Stomach smooth muscle (tissue), 2 donors: Measurements from ENCODE around the gene OSGEP.
"Not testable (repeated sequence)": the region's sequence is repeated elsewhere in the genome, so short reads cannot be mapped to it uniquely, and the experiment has no call there.

ENCODE experiments used
- H3K27ac ChIP-seq: one replicate; pipeline ENCODE4 v1.7.0; 2013; ENCODE audit warnings: mild to moderate bottlenecking, low read length, inconsistent platforms
- H3K27me3 ChIP-seq, 2 donors: one replicate each; pipeline ENCODE4 v1.7.0; 2013; ENCODE audit warnings: low read length in 2 of 2; ENCODE audit not compliant: insufficient read depth in 2 of 2, control insufficient read depth in 1 of 2
- H3K36me3 ChIP-seq, 2 donors: one replicate each; pipeline ENCODE4 v1.7.0; 2013; ENCODE audit warnings: low read length in 2 of 2; ENCODE audit not compliant: control insufficient read depth in 2 of 2, insufficient read depth in 2 of 2
- H3K4me1 ChIP-seq: one replicate; pipeline ENCODE4 v1.7.0; 2013; ENCODE audit warnings: low read length; ENCODE audit not compliant: control insufficient read depth, insufficient read depth
- H3K4me3 ChIP-seq, 2 donors: one replicate each; pipeline ENCODE4 v1.7.0; 2013; ENCODE audit warnings: low read length in 2 of 2
- H3K9ac ChIP-seq, 2 donors: one replicate each; pipeline ENCODE4 v1.7.0; 2013; ENCODE audit warnings: low read length in 2 of 2, mild to moderate bottlenecking in 1 of 2
- H3K9me3 ChIP-seq, 2 donors: one replicate each; pipeline ENCODE4 v1.7.0; 2013; ENCODE audit warnings: low read length in 2 of 2; ENCODE audit not compliant: control insufficient read depth in 2 of 2
- donor health status: healthy.
- donor health status: Pancreatic carcinoma.

OSGEP gene

GRCh38 chr14:20452831-20453230 is 1.8 kb downstream of the OSGEP start:
- H3K36me3 ChIP-seq = peaks cover 39 to 42% of the 10 kb centered on the region in 2 donors
- H3K9me3 ChIP-seq = not testable (repeated sequence)

GRCh38 chr14:20446889-20447288 is 7.7 kb downstream of the OSGEP start:
- peaks cover 45 to 48% of the 10 kb centered on the region in 2 donors for H3K36me3 ChIP-seq
- H3K27ac ChIP-seq = no peak overlapping the region
- no peak overlapping the region for H3K4me3 ChIP-seq
- no peaks in the 10 kb centered on the region for H3K9me3 ChIP-seq
- H3K27me3 ChIP-seq = no peaks in the 10 kb centered on the region
- H3K9ac ChIP-seq = no peak overlapping the region
- no peaks in the 10 kb centered on the region for H3K4me1 ChIP-seq

More at GRCh38 chr14:20452831-20453230, 1.8 kb downstream of the OSGEP start:
- not testable (repeated sequence) for H3K27me3 ChIP-seq, H3K4me3 ChIP-seq, H3K27ac ChIP-seq, H3K9ac ChIP-seq
- peaks cover 17% of the 10 kb centered on the region for H3K4me1 ChIP-seq

- H3K27ac ChIP-seq, H3K4me1 ChIP-seq, H3K27me3 ChIP-seq, H3K9me3 ChIP-seq, H3K9ac ChIP-seq, H3K4me3 ChIP-seq: not testable (repeated sequence)
- peaks cover 26 to 30% of the 10 kb centered on the region in 2 donors for H3K36me3 ChIP-seq
Measured at GRCh38 chr14:20443650-20444049, 11.0 kb downstream of the OSGEP start.

GRCh38 chr14:20441461-20441860 is 13.2 kb downstream of the OSGEP start:
- H3K27ac ChIP-seq = no peak overlapping the region
- no peaks in the 10 kb centered on the region for H3K4me1 ChIP-seq
- H3K9me3 ChIP-seq = no peaks in the 10 kb centered on the region
- H3K27me3 ChIP-seq = peaks cover 0 to 2% of the 10 kb centered on the region in 2 donors
- H3K4me3 ChIP-seq = no peak overlapping the region
- H3K9ac ChIP-seq = no peak overlapping the region
- H3K36me3 ChIP-seq = peaks cover 8 to 11% of the 10 kb centered on the region in 2 donors

GRCh38 chr14:20440882-20441281 is 13.7 kb downstream of the OSGEP start:
- H3K9me3 ChIP-seq = no peaks in the 10 kb centered on the region
- H3K36me3 ChIP-seq = peaks cover 3 to 5% of the 10 kb centered on the region in 2 donors
- no peak overlapping the region for H3K27ac ChIP-seq
- H3K4me1 ChIP-seq = peaks cover under 1% of the 10 kb centered on the region
- H3K4me3 ChIP-seq = no peak overlapping the region
- peaks cover 0 to 2% of the 10 kb centered on the region in 2 donors for H3K27me3 ChIP-seq
- no peak overlapping the region for H3K9ac ChIP-seq

- Histone ChIP-seq H3K4me1 (peaks cover 3% of the 10 kb centered on the region), H3K4me3 (no peak overlapping the region), H3K36me3 (peaks cover 0 to 1% of the 10 kb centered on the region in 2 donors), H3K9ac (no peak overlapping the region), H3K27me3 (peaks cover 0 to 4% of the 10 kb centered on the region in 2 donors), H3K9me3 (no peaks in the 10 kb centered on the region), H3K27ac (no peak overlapping the region)
Measured at GRCh38 chr14:20440465-20440864, 14.1 kb downstream of the OSGEP start.

GRCh38 chr14:20438664-20439063 is 15.9 kb downstream of the OSGEP start:
- Histone ChIP-seq H3K9me3 (no peaks in the 10 kb centered on the region), H3K27me3 (peaks cover 0 to 7% of the 10 kb centered on the region in 2 donors), H3K4me3 (no peak overlapping the region), H3K36me3 (no peaks in the 10 kb centered on the region), H3K9ac (no peak overlapping the region), H3K4me1 (peaks cover 3% of the 10 kb centered on the region), H3K27ac (no peak overlapping the region)

- Histone ChIP-seq H3K4me3 (no peak overlapping the region), H3K27ac (no peak overlapping the region), H3K36me3 (no peaks in the 10 kb centered on the region), H3K4me1 (peaks cover 3% of the 10 kb centered on the region), H3K9me3 (no peaks in the 10 kb centered on the region), H3K27me3 (peaks cover 0 to 7% of the 10 kb centered on the region in 2 donors), H3K9ac (no peak overlapping the region)
Measured at GRCh38 chr14:20436363-20436755, 18.3 kb downstream of the OSGEP start.

GRCh38 chr14:20435582-20436362 is 18.8 kb downstream of the OSGEP start, which contains the start of gene KLHL33:
Gene KLHL33, minus strand, starts transcription at chr14:20436166. Its CDS starts 355 bp downstream, at chr14:20435811.
- Histone ChIP-seq H3K36me3 (no peaks in the 10 kb centered on the region), H3K4me3 (peak within 1 kb of the TSS; percentile 36 to 61), H3K9me3 (no peaks in the 10 kb centered on the region), H3K4me1 (peaks cover 3% of the 10 kb centered on the region), H3K27ac (no peak within 1 kb of the TSS), H3K27me3 (peaks cover 0 to 7% of the 10 kb centered on the region in 2 donors), H3K9ac (peak within 1 kb of the TSS; percentile 23 to 62)

GRCh38 chr14:20434701-20435581 is 19.7 kb downstream of the OSGEP start:
- no peak overlapping the region for H3K27ac ChIP-seq
- no peaks in the 10 kb centered on the region for H3K36me3 ChIP-seq
- no peaks in the 10 kb centered on the region for H3K9me3 ChIP-seq
- peak overlapping the region; percentile 36 to 61 for H3K4me3 ChIP-seq
- peak overlapping the region; percentile 23 to 62 for H3K9ac ChIP-seq
- H3K4me1 ChIP-seq = peaks cover 3% of the 10 kb centered on the region
- H3K27me3 ChIP-seq = peaks cover 0 to 7% of the 10 kb centered on the region in 2 donors
